Tibial nerve (tissue), 4 donors: Measurements from ENCODE around the gene CARMIL1.

Source experiments
- CTCF ChIP-seq, 5 experiments: fragments of 200-600 bp in 3 of 5; fragments of 450-650 bp in 2 of 5; sonication (generic) in 3 of 5; IDR thresholded peaks; one replicate each; pipeline ENCODE4 v1.5.1; 2016 to 2019; ENCODE audit warnings: antibody characterized with exemption in 5 of 5, mild to moderate bottlenecking in 3 of 5, moderate library complexity in 2 of 5
- EP300 ChIP-seq, 2 donors: sonication (generic); formaldehyde crosslinking; IDR thresholded peaks; one replicate each; pipeline ENCODE4 v1.6.1; 2017; ENCODE audit warnings: antibody characterized with exemption in 2 of 2, mild to moderate bottlenecking in 1 of 2
- POLR2A ChIP-seq, 2 donors: fragments of 450-650 bp; IDR thresholded peaks; one replicate each; pipeline ENCODE4 v1.6.1; 2017; ENCODE audit warnings: antibody characterized with exemption in 2 of 2, mild to moderate bottlenecking in 2 of 2, moderate library complexity in 2 of 2

- no peak for TF ChIP-seq CTCF (IDR thresholded peaks at IDR 0.05)
- TF ChIP-seq EP300 (IDR thresholded peaks at IDR 0.05), result no peak
- no peak for TF ChIP-seq POLR2A (IDR thresholded peaks at IDR 0.05)
These were observed 157.6 kb downstream of the CARMIL1 start for GRCh38 chr6:25436760-25437159.
